ENCODE data around the gene SLC9A5. TPM values are rescaled to one million over a fixed set of nuclear protein-coding genes. Genes with fewer than 3 reads are reported as not detected.

The SLC9A5 gene
- total and polyA plus RNA-seq, 8 donors = 0.19 to 5.3 (median 0.89) TPM; not detected in 1

GRCh38 chr16:67223992-67224391 lies 24.8 kb upstream of the SLC9A5 start:
- Histone ChIP-seq H3K4me1 (peaks cover 9 to 50% (median 38%) of the 10 kb centered on the region in 4 donors), H3K27ac (peak overlapping the region in 1 of 5 donors; percentile 35), H3K36me3 (peaks cover 9 to 17% (median 11%) of the 10 kb centered on the region in 4 donors), H3K27me3 (no peaks in the 10 kb centered on the region), H3K4me3 (no peak overlapping the region), H3K9me3 (no peaks in the 10 kb centered on the region)
- intact Hi-C loops (cut with DNase I; ENCODE audit: low total_unique reads) = no loop called here
- 16 to 42% (median 34%) methylated on average over 3 of the region's 3 CpGs for WGBS, 5 donors
- TF ChIP-seq POLR2AphosphoS5 (IDR thresholded peaks at IDR 0.05) (no peak), POLR2A (IDR thresholded peaks at IDR 0.05) (no peak), EP300 (IDR thresholded peaks at IDR 0.05) (no peak), CTCF (IDR thresholded peaks at IDR 0.05) (no peak)
- DNase-seq = no peak

GRCh38 chr16:67226295-67226803 lies 22.4 kb upstream of the SLC9A5 start:
- Histone ChIP-seq H3K27me3 (no peaks in the 10 kb centered on the region), H3K27ac (peak overlapping the region; percentile 20 to 87 (median 86)), H3K9me3 (no peaks in the 10 kb centered on the region), H3K36me3 (peaks cover 28 to 41% (median 34%) of the 10 kb centered on the region in 4 donors), H3K4me3 (peak overlapping the region; percentile 92 to 100 (median 99)), H3K4me1 (peaks cover 9 to 55% (median 38%) of the 10 kb centered on the region in 4 donors)
- TF ChIP-seq POLR2AphosphoS5 (IDR thresholded peaks at IDR 0.05) (no peak), EP300 (IDR thresholded peaks at IDR 0.05) (no peak), POLR2A (IDR thresholded peaks at IDR 0.05) (no peak), CTCF (IDR thresholded peaks at IDR 0.05) (no peak)
- DNase-seq = no peak
- intact Hi-C loops (cut with DNase I; ENCODE audit: low total_unique reads) = no loop called here
- 10 to 16% (median 14%) methylated on average over 12 of the region's 12 CpGs for WGBS, 5 donors

GRCh38 chr16:67226804-67227566 lies 21.8 kb upstream of the SLC9A5 start, which contains the start of gene TMEM208:
TSS of gene TMEM208 (plus strand) at chr16:67227130. CDS start at chr16:67227219, 89 bp downstream.
- H3K27ac ChIP-seq = peak within 1 kb of the TSS; percentile 74 to 87 (median 86)
- H3K4me1 ChIP-seq = peaks cover 9 to 55% (median 38%) of the 10 kb centered on the region in 4 donors
- peak; percentile 93 to 99 (median 98) for TF ChIP-seq POLR2AphosphoS5 (IDR thresholded peaks at IDR 0.05)
- TF ChIP-seq EP300 (IDR thresholded peaks at IDR 0.05) = no peak
- peak in 1 of 7 experiments; percentile 39 for TF ChIP-seq CTCF (IDR thresholded peaks at IDR 0.05)
- H3K36me3 ChIP-seq = peaks cover 28 to 47% (median 41%) of the 10 kb centered on the region in 4 donors
- H3K9me3 ChIP-seq = no peaks in the 10 kb centered on the region
- intact Hi-C loops (cut with DNase I; ENCODE audit: low total_unique reads) = no loop called here
- H3K4me3 ChIP-seq = peak within 1 kb of the TSS; percentile 92 to 100 (median 99)
- 0 to 1% (median 1%) methylated on average over 36 to 46 of the region's 46 CpGs for WGBS, 5 donors
- peak; percentile 98 to 99 for DNase-seq
- no peaks in the 10 kb centered on the region for H3K27me3 ChIP-seq

GRCh38 chr16:67227567-67227921 lies 21.2 kb upstream of the SLC9A5 start:
- H3K4me3 ChIP-seq = peak overlapping the region; percentile 92 to 100 (median 99)
- peaks cover 28 to 53% (median 46%) of the 10 kb centered on the region in 4 donors for H3K36me3 ChIP-seq
- peaks cover 9 to 55% (median 38%) of the 10 kb centered on the region in 4 donors for H3K4me1 ChIP-seq
- no peaks in the 10 kb centered on the region for H3K27me3 ChIP-seq
- 9 to 18% (median 11%) methylated on average over 12 of the region's 12 CpGs for WGBS, 5 donors
- intact Hi-C loops (cut with DNase I; ENCODE audit: low total_unique reads) = no loop called here
- TF ChIP-seq POLR2A (IDR thresholded peaks at IDR 0.05) = no peak
- DNase-seq = no peak
- H3K9me3 ChIP-seq = no peaks in the 10 kb centered on the region
- peak overlapping the region; percentile 74 to 87 (median 86) for H3K27ac ChIP-seq
